ENCODE data around the gene OR11H7.

DNA sequence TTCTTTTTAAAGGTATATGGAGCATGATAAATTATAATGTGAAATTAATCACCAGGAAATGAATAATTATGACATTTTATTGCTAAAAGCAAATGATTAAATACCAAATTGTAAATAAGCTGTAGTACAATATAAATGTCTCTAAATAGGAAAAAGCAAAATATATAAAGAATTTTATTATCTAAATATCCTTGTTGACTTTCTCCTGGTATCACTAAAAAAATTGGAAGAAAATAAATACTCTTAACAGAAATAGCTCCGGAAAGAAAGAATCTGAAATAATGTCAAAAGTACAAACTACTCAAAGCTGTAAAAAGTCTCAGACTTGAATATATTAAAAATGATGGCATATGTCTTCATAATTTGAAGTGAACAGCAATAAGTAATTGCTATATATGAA, at the start of gene OR11H7:
- no peak for TF ChIP-seq POLR2A (IDR thresholded peaks at IDR 0.05; ENCODE audit: extremely low read depth, insufficient read length)
- TF ChIP-seq, protein P1, sequence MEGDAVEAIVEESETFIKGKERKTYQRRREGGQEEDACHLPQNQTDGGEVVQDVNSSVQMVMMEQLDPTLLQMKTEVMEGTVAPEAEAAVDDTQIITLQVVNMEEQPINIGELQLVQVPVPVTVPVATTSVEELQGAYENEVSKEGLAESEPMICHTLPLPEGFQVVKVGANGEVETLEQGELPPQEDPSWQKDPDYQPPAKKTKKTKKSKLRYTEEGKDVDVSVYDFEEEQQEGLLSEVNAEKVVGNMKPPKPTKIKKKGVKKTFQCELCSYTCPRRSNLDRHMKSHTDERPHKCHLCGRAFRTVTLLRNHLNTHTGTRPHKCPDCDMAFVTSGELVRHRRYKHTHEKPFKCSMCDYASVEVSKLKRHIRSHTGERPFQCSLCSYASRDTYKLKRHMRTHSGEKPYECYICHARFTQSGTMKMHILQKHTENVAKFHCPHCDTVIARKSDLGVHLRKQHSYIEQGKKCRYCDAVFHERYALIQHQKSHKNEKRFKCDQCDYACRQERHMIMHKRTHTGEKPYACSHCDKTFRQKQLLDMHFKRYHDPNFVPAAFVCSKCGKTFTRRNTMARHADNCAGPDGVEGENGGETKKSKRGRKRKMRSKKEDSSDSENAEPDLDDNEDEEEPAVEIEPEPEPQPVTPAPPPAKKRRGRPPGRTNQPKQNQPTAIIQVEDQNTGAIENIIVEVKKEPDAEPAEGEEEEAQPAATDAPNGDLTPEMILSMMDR (IDR thresholded peaks at IDR 0.05; ENCODE audit: low read depth, low read length) = no peak
- TF ChIP-seq, protein P2, sequence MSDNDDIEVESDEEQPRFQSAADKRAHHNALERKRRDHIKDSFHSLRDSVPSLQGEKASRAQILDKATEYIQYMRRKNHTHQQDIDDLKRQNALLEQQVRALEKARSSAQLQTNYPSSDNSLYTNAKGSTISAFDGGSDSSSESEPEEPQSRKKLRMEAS (IDR thresholded peaks at IDR 0.05; ENCODE audit: low read depth, low read length) = no peak
- no peak for TF ChIP-seq MYC (IDR thresholded peaks at IDR 0.05; ENCODE audit: low read depth, low read length)

Data from NB4 (cell line).